Measurements from ENCODE around the gene PLXDC1.

PLXDC1 gene

GRCh38 chr17:39165178-39165840 is 13.9 kb upstream of the PLXDC1 start:
- DNase-seq (ENCODE audit: low read depth in 1 of 2, low spot score in 1 of 2), result no peak
- in situ Hi-C loops (cut with HindIII; ENCODE audit: low pct_unique_long_range_greater_than_20kb, low sequenced_read_pairs), result no loop called here
- TF ChIP-seq JUND (IDR thresholded peaks at IDR 0.05; ENCODE audit: low read depth), result no peak

DNA sequence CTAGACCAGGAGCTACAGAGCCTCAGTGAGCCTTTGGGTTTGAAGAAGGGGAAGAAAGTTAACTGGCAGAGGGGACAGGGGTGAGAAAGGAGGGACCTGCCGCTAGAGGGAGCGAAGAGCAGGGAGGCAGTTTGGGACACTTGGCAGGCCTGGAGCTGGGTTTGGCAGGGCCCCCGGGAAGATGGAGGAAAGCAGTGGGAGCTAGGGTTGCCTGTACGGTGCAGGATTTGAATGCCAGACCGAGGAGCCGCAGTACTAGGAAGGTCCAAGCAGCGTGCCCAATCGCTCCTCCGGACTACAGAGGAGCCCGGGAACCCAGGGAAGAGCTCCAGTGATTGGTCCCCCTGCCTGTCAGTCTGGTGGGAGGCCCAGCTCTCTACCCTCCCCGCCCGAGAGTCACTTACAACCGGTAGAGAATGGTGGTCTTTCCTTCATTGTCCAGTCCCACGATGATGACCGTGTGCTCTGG is 13.3 kb upstream of the PLXDC1 start:
- in situ Hi-C loops (cut with HindIII; ENCODE audit: low pct_unique_long_range_greater_than_20kb, low sequenced_read_pairs), result no loop called here
- peak; percentile 92 to 98 for DNase-seq (ENCODE audit: low read depth in 1 of 2, low spot score in 1 of 2)
- no peak for TF ChIP-seq JUND (IDR thresholded peaks at IDR 0.05; ENCODE audit: low read depth)

DNA sequence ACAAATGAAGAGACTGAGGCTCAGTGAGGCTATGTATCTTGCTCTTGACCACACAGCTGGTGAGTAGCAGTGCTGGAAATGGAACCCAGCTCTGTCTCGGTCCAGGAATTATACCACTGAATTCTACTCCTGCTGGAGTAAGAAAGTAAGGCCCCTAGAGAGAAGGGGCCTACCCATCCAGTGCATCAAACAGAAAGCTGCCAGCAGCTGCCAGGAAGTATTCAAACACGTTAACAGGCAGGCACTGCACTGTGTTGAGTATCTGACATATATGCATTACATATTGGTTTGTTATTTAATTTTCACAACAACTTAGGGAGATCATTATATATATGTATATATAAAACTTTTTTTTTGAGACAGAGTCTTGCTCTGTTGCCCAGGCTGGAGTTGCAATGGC is 10.5 kb upstream of the PLXDC1 start:
- in situ Hi-C loops (cut with HindIII; ENCODE audit: low pct_unique_long_range_greater_than_20kb, low sequenced_read_pairs), result no loop called here
- TF ChIP-seq JUND (IDR thresholded peaks at IDR 0.05; ENCODE audit: low read depth), result no peak
- DNase-seq (ENCODE audit: low read depth in 1 of 2, low spot score in 1 of 2), result no peak

DNA sequence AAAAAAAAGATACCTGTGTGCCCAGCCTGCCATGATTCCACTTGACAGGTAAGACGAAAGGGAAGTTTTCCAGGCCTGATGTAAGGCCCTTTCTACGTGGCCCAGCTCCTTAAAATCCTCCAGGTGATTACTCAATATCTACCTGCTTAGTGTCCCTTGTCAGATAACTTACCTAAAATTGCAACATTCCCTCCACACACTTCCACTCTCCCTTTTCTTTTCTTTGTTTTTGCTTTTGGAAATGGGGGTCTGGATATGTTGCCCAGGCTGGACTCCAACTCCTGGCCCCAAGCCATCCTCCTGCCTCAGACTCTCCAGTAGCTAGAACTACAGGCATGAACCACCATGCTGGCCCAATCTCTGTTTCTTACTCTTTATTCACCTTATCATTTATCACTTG is 7.2 kb upstream of the PLXDC1 start:
- DNase-seq (ENCODE audit: low read depth in 1 of 2, low spot score in 1 of 2), result no peak
- in situ Hi-C loops (cut with HindIII; ENCODE audit: low pct_unique_long_range_greater_than_20kb, low sequenced_read_pairs), result no loop called here
- no peak for TF ChIP-seq JUND (IDR thresholded peaks at IDR 0.05; ENCODE audit: low read depth)

DNA sequence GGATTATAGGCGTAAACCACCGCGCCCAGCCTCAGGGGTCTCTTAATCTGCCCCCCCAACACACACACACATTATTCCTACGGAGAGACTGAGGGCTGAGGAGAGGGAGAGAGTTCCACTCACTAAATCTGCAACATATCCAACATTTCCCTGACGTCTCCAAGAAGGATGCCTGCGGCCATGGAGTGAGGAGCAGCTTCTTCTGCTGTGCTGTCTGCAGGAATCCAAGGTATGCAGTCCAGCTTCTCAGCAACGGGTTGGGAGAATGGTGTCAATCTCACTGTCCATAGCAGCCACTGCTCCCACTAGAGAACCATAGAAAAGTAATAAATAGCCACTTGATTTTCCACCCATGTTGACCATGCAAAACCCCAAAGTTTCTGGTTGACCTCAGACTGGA is 5.1 kb upstream of the PLXDC1 start:
- in situ Hi-C loops (cut with HindIII; ENCODE audit: low pct_unique_long_range_greater_than_20kb, low sequenced_read_pairs), result no loop called here
- peak in 1 of 2 experiments; percentile 64 for DNase-seq (ENCODE audit: low read depth in 1 of 2, low spot score in 1 of 2)
- no peak for TF ChIP-seq JUND (IDR thresholded peaks at IDR 0.05; ENCODE audit: low read depth)

GRCh38 chr17:39155654-39156053 is 4.2 kb upstream of the PLXDC1 start:
- no peak for DNase-seq (ENCODE audit: low read depth in 1 of 2, low spot score in 1 of 2)
- in situ Hi-C loops (cut with HindIII; ENCODE audit: low pct_unique_long_range_greater_than_20kb, low sequenced_read_pairs), result no loop called here
- no peak for TF ChIP-seq JUND (IDR thresholded peaks at IDR 0.05; ENCODE audit: low read depth)

DNA sequence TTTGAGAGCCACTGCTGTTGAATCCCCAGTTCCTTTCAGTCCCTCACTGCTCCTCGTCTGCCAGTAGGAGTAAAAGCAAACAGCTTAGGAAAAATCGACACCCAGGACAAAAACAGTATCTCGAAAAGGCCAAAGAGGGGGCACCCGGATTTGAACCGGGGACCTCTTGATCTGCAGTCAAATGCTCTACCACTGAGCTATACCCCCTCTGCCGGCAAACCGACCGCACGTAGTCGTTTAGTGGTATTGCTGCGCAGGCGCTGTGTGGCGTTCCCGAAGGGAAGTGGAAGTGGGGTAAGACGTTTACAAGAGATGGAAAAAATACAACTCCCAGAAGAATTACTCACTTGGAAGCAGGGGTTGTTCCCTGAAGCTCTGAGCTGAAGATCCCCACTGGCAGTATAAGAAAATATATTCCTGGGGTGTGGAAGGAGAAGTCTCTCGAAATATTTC is 2.2 kb upstream of the PLXDC1 start:
- in situ Hi-C loops (cut with HindIII; ENCODE audit: low pct_unique_long_range_greater_than_20kb, low sequenced_read_pairs), result no loop called here
- DNase-seq (ENCODE audit: low read depth in 1 of 2, low spot score in 1 of 2), result peak; percentile 76 to 93
- no peak for TF ChIP-seq JUND (IDR thresholded peaks at IDR 0.05; ENCODE audit: low read depth)

DNA sequence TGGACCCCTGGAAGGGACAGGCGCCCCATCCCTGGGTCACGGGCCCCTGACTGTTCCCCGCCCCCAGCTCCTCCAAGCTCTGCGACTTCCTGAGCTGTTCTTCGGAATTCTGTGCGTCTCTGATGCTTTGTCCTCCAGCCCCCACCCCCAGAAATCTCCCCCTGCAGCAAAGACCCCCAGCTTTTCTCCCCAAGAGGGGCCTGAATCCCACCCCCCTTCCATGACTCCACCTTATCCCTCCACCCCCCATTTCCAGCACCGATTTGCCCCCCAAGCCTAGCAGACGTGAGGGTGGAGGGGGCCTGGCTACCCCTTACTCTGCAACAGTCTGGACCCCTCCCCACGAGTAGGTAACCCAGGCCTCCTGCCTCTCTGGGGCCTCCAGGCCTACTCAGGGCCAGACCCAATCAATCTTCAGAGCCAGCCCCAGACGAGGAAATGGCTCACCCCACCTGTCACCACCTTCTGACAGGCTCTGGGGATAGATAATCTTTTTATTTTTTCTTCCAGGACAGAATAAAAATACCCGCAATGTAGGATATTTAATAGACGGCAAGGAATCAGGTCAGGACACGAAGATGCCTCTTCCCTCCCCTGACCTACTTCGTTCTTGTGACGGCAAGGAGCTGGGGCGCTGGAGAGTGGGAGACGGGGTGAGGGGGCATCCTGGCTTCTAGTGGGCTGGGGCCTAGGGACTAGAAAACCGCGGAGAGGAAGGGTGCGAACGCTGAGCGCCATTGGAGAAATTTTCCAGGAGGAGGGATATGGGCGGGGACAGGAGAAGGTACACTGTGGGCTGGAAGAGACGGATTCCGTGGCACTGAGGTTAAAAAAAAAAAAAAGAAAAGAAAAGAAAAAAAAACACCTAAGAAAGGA is 744 bp upstream of the PLXDC1 start:
- DNase-seq (ENCODE audit: low read depth in 1 of 2, low spot score in 1 of 2), result peak in 1 of 2 experiments; percentile 37
- in situ Hi-C loops (cut with HindIII; ENCODE audit: low pct_unique_long_range_greater_than_20kb, low sequenced_read_pairs), result no loop called here
- TF ChIP-seq JUND (IDR thresholded peaks at IDR 0.05; ENCODE audit: low read depth), result no peak

DNA sequence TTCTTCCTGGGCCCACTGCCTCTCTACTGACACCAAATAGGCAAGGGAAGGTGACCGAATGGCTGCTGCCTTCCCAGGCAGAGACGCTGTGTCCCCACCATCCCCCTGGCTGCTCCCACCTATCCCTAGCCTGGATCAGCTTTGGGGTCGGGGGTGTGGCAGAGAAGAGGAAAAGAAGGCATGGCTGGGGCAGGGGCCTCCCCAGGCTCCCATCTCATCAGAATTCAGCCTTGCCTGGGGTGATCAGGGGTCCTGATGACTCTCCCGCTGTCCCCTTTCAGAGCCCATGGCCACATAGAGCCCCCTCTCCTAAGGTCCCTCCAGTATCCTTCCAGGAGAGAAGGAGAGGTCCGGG is 665 bp downstream of the PLXDC1 start:
- no peak for TF ChIP-seq JUND (IDR thresholded peaks at IDR 0.05; ENCODE audit: low read depth)
- in situ Hi-C loops (cut with HindIII; ENCODE audit: low pct_unique_long_range_greater_than_20kb, low sequenced_read_pairs), result no loop called here
- no peak for DNase-seq (ENCODE audit: low read depth in 1 of 2, low spot score in 1 of 2)

DNA sequence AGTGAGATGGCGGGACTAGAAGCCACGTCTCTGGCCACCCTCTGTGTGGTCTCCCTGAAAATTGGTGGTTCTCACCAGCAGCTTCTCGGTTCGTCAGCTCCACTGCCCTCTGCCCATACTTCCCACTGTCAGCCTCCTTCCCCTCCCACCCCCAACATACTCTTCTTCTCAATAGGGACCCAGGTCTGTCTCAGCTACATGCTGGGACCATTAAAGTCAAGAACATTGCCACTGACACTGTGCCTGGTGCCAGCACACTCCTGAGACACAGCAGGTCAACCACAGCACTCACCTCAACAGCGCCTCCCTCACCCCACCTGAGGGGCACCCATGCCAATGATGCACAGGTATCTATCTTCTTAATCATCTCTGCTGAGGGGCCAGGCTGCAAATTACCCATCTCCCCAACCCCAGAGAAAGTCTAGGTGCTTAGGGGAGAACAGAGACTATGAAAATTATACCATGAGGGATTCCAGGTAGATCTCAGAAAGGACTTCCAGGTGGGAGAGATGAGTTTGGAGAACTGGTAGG is 1.3 kb downstream of the PLXDC1 start:
- TF ChIP-seq JUND (IDR thresholded peaks at IDR 0.05; ENCODE audit: low read depth), result no peak
- in situ Hi-C loops (cut with HindIII; ENCODE audit: low pct_unique_long_range_greater_than_20kb, low sequenced_read_pairs), result no loop called here

GRCh38 chr17:39147221-39148185 is 3.9 kb downstream of the PLXDC1 start:
- no peak for DNase-seq (ENCODE audit: low read depth in 1 of 2, low spot score in 1 of 2)
- in situ Hi-C loops (cut with HindIII; ENCODE audit: low pct_unique_long_range_greater_than_20kb, low sequenced_read_pairs), result no loop called here
- TF ChIP-seq JUND (IDR thresholded peaks at IDR 0.05; ENCODE audit: low read depth), result no peak

More for the DNA sequence above, 1.3 kb downstream of the PLXDC1 start:
- no peak for DNase-seq (ENCODE audit: low read depth in 1 of 2, low spot score in 1 of 2)

DNA sequence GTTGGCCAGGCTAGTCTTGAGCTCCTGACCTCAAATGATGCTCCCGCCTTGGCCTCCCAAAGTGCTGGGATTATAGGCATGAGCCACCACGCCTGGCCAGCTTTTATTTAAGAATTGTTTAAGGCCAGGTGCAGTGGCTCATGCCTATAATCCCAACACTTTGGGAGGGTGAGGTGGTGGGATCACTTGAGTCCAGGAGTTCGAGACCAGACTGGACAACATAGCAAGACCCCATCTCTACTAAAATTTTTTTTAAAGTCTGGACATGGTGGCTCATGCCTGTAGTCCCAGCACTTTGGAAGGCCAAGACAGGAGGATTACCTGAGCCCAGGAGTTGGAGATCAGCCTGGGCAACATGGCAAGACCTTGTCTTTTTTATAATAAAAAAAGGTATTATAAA is 5.2 kb downstream of the PLXDC1 start:
- in situ Hi-C loops (cut with HindIII; ENCODE audit: low pct_unique_long_range_greater_than_20kb, low sequenced_read_pairs), result no loop called here
- no peak for DNase-seq (ENCODE audit: low read depth in 1 of 2, low spot score in 1 of 2)
- TF ChIP-seq JUND (IDR thresholded peaks at IDR 0.05; ENCODE audit: low read depth), result no peak

Measured in T47D (cell line).